ENCODE results near the gene MAPK8IP2. TPM values are rescaled to one million over a fixed set of nuclear protein-coding genes. Genes with fewer than 3 reads are reported as not detected.

MAPK8IP2 gene
- total and polyA plus RNA-seq, 2 of the 13 experiments (the other 11 are each of a cell fraction or from before 2014, with no cell fraction given): 1.3 to 2.6 TPM

DNA sequence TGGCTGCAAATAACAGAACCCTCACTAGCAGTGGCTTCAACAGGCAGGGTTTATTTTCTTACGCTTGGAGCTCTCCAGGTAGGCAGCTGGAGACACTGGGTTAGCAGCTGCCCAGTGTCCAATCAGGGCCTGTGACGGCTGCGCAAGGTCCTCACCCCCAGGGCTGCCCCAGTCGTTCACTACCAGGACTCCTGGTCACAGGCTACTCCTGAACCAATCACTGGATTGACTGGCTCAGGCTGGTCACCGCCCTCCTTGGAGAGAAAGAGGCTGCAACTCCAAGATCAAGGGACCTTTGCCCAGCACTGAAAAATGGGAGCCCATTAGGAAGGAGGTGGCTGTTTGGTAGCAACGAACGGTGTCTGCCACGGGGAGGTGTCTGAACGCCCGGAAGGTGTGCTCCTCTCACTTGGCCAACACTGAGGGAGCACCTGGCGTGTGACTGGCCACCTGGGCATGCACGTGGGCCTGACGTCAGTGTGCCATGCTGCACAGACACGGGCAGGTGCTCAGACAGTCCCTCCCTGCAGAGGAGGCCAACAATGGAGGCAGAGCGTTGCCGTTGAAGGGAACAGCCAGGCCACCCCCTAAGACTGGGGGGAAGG is 22.2 kb downstream of the MAPK8IP2 start (continued):
- TF ChIP-seq, protein P1, sequence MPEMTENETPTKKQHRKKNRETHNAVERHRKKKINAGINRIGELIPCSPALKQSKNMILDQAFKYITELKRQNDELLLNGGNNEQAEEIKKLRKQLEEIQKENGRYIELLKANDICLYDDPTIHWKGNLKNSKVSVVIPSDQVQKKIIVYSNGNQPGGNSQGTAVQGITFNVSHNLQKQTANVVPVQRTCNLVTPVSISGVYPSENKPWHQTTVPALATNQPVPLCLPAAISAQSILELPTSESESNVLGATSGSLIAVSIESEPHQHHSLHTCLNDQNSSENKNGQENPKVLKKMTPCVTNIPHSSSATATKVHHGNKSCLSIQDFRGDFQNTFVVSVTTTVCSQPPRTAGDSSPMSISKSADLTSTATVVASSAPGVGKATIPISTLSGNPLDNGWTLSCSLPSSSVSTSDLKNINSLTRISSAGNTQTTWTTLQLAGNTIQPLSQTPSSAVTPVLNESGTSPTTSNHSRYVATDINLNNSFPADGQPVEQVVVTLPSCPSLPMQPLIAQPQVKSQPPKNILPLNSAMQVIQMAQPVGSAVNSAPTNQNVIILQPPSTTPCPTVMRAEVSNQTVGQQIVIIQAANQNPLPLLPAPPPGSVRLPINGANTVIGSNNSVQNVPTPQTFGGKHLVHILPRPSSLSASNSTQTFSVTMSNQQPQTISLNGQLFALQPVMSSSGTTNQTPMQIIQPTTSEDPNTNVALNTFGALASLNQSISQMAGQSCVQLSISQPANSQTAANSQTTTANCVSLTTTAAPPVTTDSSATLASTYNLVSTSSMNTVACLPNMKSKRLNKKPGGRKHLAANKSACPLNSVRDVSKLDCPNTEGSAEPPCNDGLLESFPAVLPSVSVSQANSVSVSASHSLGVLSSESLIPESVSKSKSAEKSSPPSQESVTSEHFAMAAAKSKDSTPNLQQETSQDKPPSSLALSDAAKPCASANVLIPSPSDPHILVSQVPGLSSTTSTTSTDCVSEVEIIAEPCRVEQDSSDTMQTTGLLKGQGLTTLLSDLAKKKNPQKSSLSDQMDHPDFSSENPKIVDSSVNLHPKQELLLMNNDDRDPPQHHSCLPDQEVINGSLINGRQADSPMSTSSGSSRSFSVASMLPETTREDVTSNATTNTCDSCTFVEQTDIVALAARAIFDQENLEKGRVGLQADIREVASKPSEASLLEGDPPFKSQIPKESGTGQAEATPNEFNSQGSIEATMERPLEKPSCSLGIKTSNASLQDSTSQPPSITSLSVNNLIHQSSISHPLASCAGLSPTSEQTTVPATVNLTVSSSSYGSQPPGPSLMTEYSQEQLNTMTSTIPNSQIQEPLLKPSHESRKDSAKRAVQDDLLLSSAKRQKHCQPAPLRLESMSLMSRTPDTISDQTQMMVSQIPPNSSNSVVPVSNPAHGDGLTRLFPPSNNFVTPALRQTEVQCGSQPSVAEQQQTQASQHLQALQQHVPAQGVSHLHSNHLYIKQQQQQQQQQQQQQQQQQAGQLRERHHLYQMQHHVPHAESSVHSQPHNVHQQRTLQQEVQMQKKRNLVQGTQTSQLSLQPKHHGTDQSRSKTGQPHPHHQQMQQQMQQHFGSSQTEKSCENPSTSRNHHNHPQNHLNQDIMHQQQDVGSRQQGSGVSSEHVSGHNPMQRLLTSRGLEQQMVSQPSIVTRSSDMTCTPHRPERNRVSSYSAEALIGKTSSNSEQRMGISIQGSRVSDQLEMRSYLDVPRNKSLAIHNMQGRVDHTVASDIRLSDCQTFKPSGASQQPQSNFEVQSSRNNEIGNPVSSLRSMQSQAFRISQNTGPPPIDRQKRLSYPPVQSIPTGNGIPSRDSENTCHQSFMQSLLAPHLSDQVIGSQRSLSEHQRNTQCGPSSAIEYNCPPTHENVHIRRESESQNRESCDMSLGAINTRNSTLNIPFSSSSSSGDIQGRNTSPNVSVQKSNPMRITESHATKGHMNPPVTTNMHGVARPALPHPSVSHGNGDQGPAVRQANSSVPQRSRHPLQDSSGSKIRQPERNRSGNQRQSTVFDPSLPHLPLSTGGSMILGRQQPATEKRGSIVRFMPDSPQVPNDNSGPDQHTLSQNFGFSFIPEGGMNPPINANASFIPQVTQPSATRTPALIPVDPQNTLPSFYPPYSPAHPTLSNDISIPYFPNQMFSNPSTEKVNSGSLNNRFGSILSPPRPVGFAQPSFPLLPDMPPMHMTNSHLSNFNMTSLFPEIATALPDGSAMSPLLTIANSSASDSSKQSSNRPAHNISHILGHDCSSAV (CRISPR knock-in tag; IDR thresholded peaks at IDR 0.05; ENCODE audit: borderline replicate concordance): no peak
- TF ChIP-seq, protein P2, sequence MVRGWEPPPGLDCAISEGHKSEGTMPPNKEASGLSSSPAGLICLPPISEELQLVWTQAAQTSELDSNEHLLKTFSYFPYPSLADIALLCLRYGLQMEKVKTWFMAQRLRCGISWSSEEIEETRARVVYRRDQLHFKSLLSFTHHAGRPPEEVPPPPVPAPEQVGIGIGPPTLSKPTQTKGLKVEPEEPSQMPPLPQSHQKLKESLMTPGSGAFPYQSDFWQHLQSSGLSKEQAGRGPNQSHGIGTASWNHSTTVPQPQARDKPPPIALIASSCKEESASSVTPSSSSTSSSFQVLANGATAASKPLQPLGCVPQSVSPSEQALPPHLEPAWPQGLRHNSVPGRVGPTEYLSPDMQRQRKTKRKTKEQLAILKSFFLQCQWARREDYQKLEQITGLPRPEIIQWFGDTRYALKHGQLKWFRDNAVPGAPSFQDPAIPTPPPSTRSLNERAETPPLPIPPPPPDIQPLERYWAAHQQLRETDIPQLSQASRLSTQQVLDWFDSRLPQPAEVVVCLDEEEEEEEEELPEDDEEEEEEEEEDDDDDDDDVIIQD (CRISPR knock-in tag; IDR thresholded peaks at IDR 0.05; ENCODE audit: low read depth): no peak
- TF ChIP-seq SALL2 (CRISPR knock-in tag; IDR thresholded peaks at IDR 0.05) (no peak), ZNF430 (CRISPR knock-in tag; IDR thresholded peaks at IDR 0.05) (no peak), NR2F6 (IDR thresholded peaks at IDR 0.05) (no peak), NR2F6 (CRISPR knock-in tag; IDR thresholded peaks at IDR 0.05) (peak; percentile 29; the same call in 1 of the 2 replicates), ZNF607 (CRISPR knock-in tag; IDR thresholded peaks at IDR 0.05; ENCODE audit: borderline replicate concordance) (no peak), THAP11 (CRISPR knock-in tag; IDR thresholded peaks at IDR 0.05) (no peak; the same call in 1 of the 2 replicates), ZNF724P (CRISPR knock-in tag; IDR thresholded peaks at IDR 0.05; ENCODE audit: borderline replicate concordance) (no peak), KLF13 (CRISPR knock-in tag; IDR thresholded peaks at IDR 0.05) (no peak)
- TF ChIP-seq, protein P3, sequence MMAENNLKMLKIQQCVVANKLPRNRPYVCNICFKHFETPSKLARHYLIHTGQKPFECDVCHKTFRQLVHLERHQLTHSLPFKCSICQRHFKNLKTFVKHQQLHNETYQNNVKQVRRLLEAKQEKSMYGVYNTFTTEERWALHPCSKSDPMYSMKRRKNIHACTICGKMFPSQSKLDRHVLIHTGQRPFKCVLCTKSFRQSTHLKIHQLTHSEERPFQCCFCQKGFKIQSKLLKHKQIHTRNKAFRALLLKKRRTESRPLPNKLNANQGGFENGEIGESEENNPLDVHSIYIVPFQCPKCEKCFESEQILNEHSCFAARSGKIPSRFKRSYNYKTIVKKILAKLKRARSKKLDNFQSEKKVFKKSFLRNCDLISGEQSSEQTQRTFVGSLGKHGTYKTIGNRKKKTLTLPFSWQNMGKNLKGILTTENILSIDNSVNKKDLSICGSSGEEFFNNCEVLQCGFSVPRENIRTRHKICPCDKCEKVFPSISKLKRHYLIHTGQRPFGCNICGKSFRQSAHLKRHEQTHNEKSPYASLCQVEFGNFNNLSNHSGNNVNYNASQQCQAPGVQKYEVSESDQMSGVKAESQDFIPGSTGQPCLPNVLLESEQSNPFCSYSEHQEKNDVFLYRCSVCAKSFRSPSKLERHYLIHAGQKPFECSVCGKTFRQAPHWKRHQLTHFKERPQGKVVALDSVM (CRISPR knock-in tag; IDR thresholded peaks at IDR 0.05): no peak
- TF ChIP-seq, protein P4, sequence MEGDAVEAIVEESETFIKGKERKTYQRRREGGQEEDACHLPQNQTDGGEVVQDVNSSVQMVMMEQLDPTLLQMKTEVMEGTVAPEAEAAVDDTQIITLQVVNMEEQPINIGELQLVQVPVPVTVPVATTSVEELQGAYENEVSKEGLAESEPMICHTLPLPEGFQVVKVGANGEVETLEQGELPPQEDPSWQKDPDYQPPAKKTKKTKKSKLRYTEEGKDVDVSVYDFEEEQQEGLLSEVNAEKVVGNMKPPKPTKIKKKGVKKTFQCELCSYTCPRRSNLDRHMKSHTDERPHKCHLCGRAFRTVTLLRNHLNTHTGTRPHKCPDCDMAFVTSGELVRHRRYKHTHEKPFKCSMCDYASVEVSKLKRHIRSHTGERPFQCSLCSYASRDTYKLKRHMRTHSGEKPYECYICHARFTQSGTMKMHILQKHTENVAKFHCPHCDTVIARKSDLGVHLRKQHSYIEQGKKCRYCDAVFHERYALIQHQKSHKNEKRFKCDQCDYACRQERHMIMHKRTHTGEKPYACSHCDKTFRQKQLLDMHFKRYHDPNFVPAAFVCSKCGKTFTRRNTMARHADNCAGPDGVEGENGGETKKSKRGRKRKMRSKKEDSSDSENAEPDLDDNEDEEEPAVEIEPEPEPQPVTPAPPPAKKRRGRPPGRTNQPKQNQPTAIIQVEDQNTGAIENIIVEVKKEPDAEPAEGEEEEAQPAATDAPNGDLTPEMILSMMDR (CRISPR knock-in tag; IDR thresholded peaks at IDR 0.05): peak; percentile 63
- TF ChIP-seq, protein P5, sequence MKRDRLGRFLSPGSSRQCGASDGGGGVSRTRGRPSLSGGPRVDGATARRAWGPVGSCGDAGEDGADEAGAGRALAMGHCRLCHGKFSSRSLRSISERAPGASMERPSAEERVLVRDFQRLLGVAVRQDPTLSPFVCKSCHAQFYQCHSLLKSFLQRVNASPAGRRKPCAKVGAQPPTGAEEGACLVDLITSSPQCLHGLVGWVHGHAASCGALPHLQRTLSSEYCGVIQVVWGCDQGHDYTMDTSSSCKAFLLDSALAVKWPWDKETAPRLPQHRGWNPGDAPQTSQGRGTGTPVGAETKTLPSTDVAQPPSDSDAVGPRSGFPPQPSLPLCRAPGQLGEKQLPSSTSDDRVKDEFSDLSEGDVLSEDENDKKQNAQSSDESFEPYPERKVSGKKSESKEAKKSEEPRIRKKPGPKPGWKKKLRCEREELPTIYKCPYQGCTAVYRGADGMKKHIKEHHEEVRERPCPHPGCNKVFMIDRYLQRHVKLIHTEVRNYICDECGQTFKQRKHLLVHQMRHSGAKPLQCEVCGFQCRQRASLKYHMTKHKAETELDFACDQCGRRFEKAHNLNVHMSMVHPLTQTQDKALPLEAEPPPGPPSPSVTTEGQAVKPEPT (CRISPR knock-in tag; IDR thresholded peaks at IDR 0.05; ENCODE audit: low read depth): no peak
